Neutrophil (primary cell): ENCODE results near the gene RBM4B.
A peak's percentile ranks its signal among the peaks of the same experiment; 100 is the strongest.
"Not testable (repeated sequence)": the region's sequence is repeated elsewhere in the genome, so short reads cannot be mapped to it uniquely, and the experiment has no call there.

Experiments used
- H3K27ac ChIP-seq: fragments of 200-600 bp; sonication (generic); 2 replicates; pipeline ENCODE4 v1.5.1; 2016; ENCODE audit warnings: mild to moderate bottlenecking, moderate library complexity
- H3K27me3 ChIP-seq: fragments of 200-600 bp; sonication (generic); 2 replicates; pipeline ENCODE4 v1.6.0; 2016; ENCODE audit warnings: mild to moderate bottlenecking
- H3K36me3 ChIP-seq: fragments of 200-600 bp; sonication (generic); 2 replicates; pipeline ENCODE4 v1.5.1; 2017
- H3K4me1 ChIP-seq, 2 experiments: fragments of 200-600 bp in 1 of 2; sonication (generic) in 1 of 2; 1 replicate in 1 of 2; 2 replicates in 1 of 2; pipeline versions ENCODE4 v1.5.1 to v1.6.1; 2013 to 2016; ENCODE audit warnings: low read depth in 1 of 2, low read length in 1 of 2, mild to moderate bottlenecking in 1 of 2, moderate library complexity in 1 of 2; ENCODE audit not compliant: control insufficient read depth in 1 of 2, insufficient read depth in 1 of 2
- H3K4me3 ChIP-seq, 2 experiments: fragments of 200-600 bp in 1 of 2; sonication (generic) in 1 of 2; 1 replicate in 1 of 2; 2 replicates in 1 of 2; pipeline ENCODE4 v1.5.1; 2013 to 2016; ENCODE audit warnings: low read depth in 1 of 2, low read length in 1 of 2, mild to moderate bottlenecking in 1 of 2, moderate library complexity in 1 of 2
- H3K9me3 ChIP-seq: fragments of 200-600 bp; sonication (generic); 2 replicates; pipeline ENCODE4 v1.5.1; 2016
- TF ChIP-seq, protein P1 (sequence below): fragments of 200-600 bp; sonication (generic); IDR thresholded peaks from 2 replicates; pipeline ENCODE4 v1.5.1; 2016; ENCODE audit warnings: antibody characterized with exemption

RBM4B gene, protein sequence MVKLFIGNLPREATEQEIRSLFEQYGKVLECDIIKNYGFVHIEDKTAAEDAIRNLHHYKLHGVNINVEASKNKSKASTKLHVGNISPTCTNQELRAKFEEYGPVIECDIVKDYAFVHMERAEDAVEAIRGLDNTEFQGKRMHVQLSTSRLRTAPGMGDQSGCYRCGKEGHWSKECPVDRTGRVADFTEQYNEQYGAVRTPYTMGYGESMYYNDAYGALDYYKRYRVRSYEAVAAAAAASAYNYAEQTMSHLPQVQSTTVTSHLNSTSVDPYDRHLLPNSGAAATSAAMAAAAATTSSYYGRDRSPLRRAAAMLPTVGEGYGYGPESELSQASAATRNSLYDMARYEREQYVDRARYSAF

DNA sequence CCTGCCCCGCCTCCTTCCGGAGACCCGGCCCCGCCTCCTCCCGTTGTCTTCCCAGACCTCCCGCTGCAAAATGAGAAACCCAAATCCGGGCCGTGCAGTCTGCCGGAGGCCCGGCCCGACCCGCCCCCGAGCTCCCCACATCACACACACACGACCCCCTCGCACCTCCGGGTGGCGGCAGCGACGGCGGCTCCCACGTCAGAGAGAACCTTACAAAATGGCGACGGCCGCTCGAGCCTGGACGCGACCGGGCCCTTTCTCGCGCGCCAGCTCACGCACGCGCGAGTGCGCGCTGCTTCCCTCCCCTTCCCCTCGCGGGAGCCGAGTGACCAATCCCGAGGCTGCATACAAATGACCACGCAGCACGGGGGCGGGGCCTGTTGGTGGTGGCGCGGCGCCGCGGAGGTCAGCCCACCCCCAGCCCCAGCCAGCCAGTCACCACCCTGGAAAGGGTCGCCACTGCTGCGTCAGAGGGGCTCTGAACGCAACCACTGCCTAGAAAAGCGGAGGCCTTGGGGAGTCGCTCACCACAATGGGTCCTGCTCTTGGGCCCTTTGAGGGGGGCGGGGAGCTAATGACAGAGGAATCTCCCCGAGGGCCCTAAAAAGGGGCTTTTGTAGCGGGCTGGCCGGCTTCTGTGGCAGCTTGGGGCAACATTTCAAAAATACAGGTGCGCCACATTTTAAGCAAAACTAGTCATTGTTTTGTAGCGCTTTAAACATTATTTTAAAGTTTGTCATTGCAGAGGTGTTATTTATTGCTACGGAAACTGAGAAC, at the start of gene RBM4B:
Gene RBM4B (minus strand): TSS at position 289 of the 777 bp plus-strand sequence. CDS start 808 bp downstream, outside the sequence.
- H3K27ac ChIP-seq, result peak within 1 kb of the TSS; percentile 90
- H3K36me3 ChIP-seq, result no peaks in the 10 kb centered on the region
- no peaks in the 10 kb centered on the region for H3K9me3 ChIP-seq
- peaks cover 26 to 28% of the 10 kb centered on the region in 2 experiments for H3K4me1 ChIP-seq
- peak within 1 kb of the TSS; percentile 92 to 94 for H3K4me3 ChIP-seq
- TF ChIP-seq, protein P1, sequence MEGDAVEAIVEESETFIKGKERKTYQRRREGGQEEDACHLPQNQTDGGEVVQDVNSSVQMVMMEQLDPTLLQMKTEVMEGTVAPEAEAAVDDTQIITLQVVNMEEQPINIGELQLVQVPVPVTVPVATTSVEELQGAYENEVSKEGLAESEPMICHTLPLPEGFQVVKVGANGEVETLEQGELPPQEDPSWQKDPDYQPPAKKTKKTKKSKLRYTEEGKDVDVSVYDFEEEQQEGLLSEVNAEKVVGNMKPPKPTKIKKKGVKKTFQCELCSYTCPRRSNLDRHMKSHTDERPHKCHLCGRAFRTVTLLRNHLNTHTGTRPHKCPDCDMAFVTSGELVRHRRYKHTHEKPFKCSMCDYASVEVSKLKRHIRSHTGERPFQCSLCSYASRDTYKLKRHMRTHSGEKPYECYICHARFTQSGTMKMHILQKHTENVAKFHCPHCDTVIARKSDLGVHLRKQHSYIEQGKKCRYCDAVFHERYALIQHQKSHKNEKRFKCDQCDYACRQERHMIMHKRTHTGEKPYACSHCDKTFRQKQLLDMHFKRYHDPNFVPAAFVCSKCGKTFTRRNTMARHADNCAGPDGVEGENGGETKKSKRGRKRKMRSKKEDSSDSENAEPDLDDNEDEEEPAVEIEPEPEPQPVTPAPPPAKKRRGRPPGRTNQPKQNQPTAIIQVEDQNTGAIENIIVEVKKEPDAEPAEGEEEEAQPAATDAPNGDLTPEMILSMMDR, result peak; percentile 50
- H3K27me3 ChIP-seq, result no peaks in the 10 kb centered on the region

DNA sequence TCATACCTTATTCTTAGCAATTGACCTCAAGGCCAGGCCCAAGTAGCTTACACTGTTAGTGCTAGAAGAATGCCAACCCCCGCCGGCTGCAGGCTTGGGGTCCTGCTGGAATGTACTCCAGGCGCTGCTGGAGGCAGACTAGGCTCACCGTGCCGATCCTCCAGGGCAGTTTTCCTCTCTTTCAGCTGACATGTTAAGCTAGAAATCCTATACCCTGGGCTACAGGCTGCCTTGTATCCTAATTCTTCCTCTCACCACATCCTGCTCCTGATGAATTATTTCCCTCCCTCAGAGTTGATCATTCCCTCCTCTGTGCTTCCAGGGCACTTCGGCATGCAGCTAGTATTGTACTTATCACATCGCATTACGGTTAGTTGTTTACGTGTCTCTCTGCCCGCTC, 48.0 kb upstream of the RBM4B start:
- H3K4me3 ChIP-seq, result no peak overlapping the region
- H3K27ac ChIP-seq, result no peak overlapping the region
- H3K4me1 ChIP-seq, result peaks cover 0 to 5% of the 10 kb centered on the region in 2 experiments
- TF ChIP-seq, protein P1, result no peak
- H3K9me3 ChIP-seq, result no peaks in the 10 kb centered on the region
- peaks cover 93% of the 10 kb centered on the region for H3K27me3 ChIP-seq
- no peaks in the 10 kb centered on the region for H3K36me3 ChIP-seq

DNA sequence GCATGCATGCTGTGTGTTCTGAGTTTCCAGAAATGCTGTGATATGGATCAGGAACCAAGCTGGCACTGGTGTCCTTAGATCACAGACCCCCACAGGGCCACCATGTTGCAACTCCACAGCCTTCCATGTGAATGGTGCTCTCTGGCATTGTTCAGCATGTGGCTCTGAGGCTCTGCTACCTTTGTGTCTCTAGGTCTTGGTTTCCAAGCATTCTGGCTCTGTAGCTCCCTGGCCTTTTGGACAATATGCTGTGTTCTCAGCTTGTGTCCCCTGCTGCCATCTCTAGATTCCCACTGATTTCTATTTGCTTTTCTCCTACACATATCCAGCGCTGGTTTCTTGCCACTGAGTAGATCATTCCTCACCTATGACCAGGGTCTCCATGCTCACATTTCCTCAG, 47.4 kb upstream of the RBM4B start:
- TF ChIP-seq, protein P1, result no peak
- Histone ChIP-seq H3K36me3 (no peaks in the 10 kb centered on the region), H3K27me3 (peaks cover 93% of the 10 kb centered on the region), H3K9me3 (no peaks in the 10 kb centered on the region), H3K4me3 (no peak overlapping the region), H3K4me1 (peaks cover 0 to 5% of the 10 kb centered on the region in 2 experiments), H3K27ac (no peak overlapping the region)

DNA sequence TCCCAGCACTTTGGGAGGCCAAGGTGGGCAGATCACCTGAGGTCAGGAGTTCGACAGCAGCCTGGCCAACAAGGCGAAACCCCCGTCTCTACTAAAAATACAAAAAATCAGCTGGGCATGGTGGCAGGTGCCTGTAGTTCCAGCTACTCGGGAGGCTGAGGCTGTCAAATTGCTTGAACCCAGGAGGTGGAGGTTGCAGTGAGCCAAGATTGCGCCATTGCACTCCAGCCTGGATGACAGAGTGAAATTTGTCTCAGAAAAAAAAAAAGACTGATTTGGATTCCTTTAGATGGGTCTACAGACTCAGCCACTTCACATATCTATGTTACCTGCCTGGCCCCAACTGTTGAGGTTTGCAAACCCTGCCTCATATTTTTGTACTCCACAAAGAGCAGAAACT, 46.5 kb upstream of the RBM4B start:
- H3K27ac ChIP-seq, H3K4me3 ChIP-seq, H3K36me3 ChIP-seq, H3K9me3 ChIP-seq, H3K4me1 ChIP-seq: not testable (repeated sequence)
- H3K27me3 ChIP-seq, result peaks cover 93% of the 10 kb centered on the region

DNA sequence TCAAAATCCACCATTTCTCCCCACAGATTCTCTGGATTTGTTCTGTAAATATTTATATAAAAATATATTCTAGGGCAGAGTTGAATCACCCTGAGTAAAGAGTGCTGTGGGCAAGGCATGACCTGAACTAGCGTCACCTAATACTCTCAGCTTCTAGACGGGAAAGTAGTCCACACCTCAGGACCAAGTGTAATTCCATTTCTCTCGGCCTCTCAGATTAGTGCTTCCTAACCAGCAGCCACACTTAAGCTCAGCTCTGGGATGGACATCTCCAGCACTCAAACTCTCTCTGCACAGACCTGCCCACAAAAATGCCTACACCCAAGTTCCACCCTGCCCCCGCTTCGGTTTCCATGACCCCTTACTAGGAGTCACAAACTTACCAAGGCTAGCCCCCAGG, 46.0 kb upstream of the RBM4B start:
- TF ChIP-seq, protein P1, result no peak
- Histone ChIP-seq H3K27me3 (peaks cover 92% of the 10 kb centered on the region), H3K4me3 (no peak overlapping the region), H3K36me3 (no peaks in the 10 kb centered on the region), H3K9me3 (no peaks in the 10 kb centered on the region), H3K4me1 (peaks cover 0 to 5% of the 10 kb centered on the region in 2 experiments), H3K27ac (no peak overlapping the region)
